Measurements from ENCODE around the gene SND1.

DNA sequence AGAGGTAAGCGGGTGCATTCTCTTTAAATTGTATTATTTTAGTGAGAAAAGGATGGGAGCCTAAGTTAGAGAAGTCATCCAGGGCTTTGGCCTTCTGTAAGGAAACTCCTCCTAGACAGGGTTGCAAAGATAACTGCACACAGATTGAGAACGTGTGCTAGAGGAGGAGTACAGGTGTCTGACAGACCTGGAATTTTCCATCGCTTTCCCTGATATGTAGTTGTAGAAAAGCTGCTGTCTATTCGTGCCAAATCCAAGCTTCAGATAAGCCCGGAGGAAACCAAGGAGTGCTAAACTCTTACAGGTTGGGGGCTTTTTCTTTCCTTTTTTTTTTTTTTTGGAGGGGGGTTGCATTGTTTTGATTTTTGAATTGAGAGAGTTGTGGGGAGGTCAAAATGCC, 356.1 kb downstream of the SND1 start:
- TF ChIP-seq, protein P1, sequence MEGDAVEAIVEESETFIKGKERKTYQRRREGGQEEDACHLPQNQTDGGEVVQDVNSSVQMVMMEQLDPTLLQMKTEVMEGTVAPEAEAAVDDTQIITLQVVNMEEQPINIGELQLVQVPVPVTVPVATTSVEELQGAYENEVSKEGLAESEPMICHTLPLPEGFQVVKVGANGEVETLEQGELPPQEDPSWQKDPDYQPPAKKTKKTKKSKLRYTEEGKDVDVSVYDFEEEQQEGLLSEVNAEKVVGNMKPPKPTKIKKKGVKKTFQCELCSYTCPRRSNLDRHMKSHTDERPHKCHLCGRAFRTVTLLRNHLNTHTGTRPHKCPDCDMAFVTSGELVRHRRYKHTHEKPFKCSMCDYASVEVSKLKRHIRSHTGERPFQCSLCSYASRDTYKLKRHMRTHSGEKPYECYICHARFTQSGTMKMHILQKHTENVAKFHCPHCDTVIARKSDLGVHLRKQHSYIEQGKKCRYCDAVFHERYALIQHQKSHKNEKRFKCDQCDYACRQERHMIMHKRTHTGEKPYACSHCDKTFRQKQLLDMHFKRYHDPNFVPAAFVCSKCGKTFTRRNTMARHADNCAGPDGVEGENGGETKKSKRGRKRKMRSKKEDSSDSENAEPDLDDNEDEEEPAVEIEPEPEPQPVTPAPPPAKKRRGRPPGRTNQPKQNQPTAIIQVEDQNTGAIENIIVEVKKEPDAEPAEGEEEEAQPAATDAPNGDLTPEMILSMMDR (IDR thresholded peaks at IDR 0.05; ENCODE audit: low read length) = no peak
- TF ChIP-seq EZH2 (optimal IDR thresholded peaks at IDR 0.05; ENCODE audit: low read depth, low read length) = no peak

All from MM.1S (cell line).